GM23338 (cell line): ENCODE measurements around the gene MPPED2. TPM values are rescaled to one million over a fixed set of nuclear protein-coding genes. Genes with fewer than 3 reads are reported as not detected.

ENCODE experiments used
- ATAC-seq: fragments of 200-7000 bp; cut with Tn5 transposase; 3 replicates; pipeline ENCODE4 v1.9.1; 2020
- DNase-seq: peaks from one replicate; pipeline ENCODE4 v3.0.0-alpha.2; 2015; ENCODE audit warnings: low spot score
- H2AFZ ChIP-seq: fragments of 200-600 bp; sonication (generic); 2 replicates; pipeline ENCODE4 v1.8.0; 2016; ENCODE audit warnings: antibody characterized with exemption, mild to moderate bottlenecking, moderate library complexity
- H3F3A ChIP-seq: fragments of 200-600 bp; sonication (generic); replicated peaks from 2 replicates; pipeline ENCODE4 v1.8.0; 2017; ENCODE audit warnings: antibody characterized with exemption, mixed run types, low read depth
- H3K27ac ChIP-seq: fragments of 200-600 bp; sonication (generic); 2 replicates; pipeline ENCODE4 v1.6.1; 2016; ENCODE audit warnings: low read depth
- H3K27me3 ChIP-seq: fragments of 200-600 bp; sonication (generic); 2 replicates; pipeline ENCODE4 v1.8.0; 2016; ENCODE audit warnings: mild to moderate bottlenecking, mixed run types, moderate library complexity; ENCODE audit not compliant: insufficient read depth
- H3K36me3 ChIP-seq: fragments of 200-600 bp; sonication (generic); 2 replicates; pipeline ENCODE4 v1.8.0; 2016; ENCODE audit warnings: mild to moderate bottlenecking; ENCODE audit not compliant: insufficient read depth
- H3K4me1 ChIP-seq: fragments of 200-600 bp; sonication (generic); 2 replicates; pipeline ENCODE4 v1.8.0; 2016; ENCODE audit warnings: mild to moderate bottlenecking, moderate library complexity; ENCODE audit not compliant: insufficient read depth
- H3K4me2 ChIP-seq: fragments of 200-600 bp; sonication (generic); 2 replicates; pipeline ENCODE4 v1.7.1; 2017; ENCODE audit warnings: mixed run types
- H3K4me3 ChIP-seq: fragments of 200-600 bp; sonication (generic); 2 replicates; pipeline ENCODE4 v1.6.1; 2016; ENCODE audit warnings: mixed run types
- H3K79me2 ChIP-seq: fragments of 200-600 bp; sonication (generic); replicated peaks from 2 replicates; pipeline ENCODE4 v1.8.0; 2017; ENCODE audit warnings: mild to moderate bottlenecking; ENCODE audit not compliant: insufficient read depth
- H3K9me2 ChIP-seq: fragments of 200-600 bp; sonication (generic); 2 replicates; pipeline ENCODE4 v1.8.0; 2017; ENCODE audit not compliant: insufficient read depth
- H4K20me1 ChIP-seq: fragments of 200-600 bp; sonication (generic); replicated peaks from 2 replicates; pipeline ENCODE4 v1.8.0; 2017; ENCODE audit warnings: mild to moderate bottlenecking; ENCODE audit not compliant: insufficient read depth
- H3K27ac Mint-ChIP-seq: 2 replicates; pipeline ENCODE4 v1.8.0; 2020; ENCODE audit warnings: inconsistent platforms, mild to moderate bottlenecking, moderate library complexity, mixed read lengths
- H3K27me3 Mint-ChIP-seq: 3 replicates; pipeline ENCODE4 v1.8.0; 2022; ENCODE audit warnings: low read depth, mild to moderate bottlenecking, moderate library complexity, mixed read lengths, inconsistent platforms; ENCODE audit not compliant: insufficient read depth, poor library complexity
- H3K36me3 Mint-ChIP-seq: 3 replicates; pipeline ENCODE4 v1.8.0; 2021; ENCODE audit warnings: low read depth, mild to moderate bottlenecking, inconsistent platforms, moderate library complexity, mixed read lengths
- H3K4me1 Mint-ChIP-seq: 3 replicates; pipeline ENCODE4 v1.8.0; 2020; ENCODE audit warnings: mild to moderate bottlenecking, inconsistent platforms, mixed read lengths
- H3K4me3 Mint-ChIP-seq: 3 replicates; pipeline ENCODE4 v1.8.0; 2021; ENCODE audit warnings: moderate library complexity, mild to moderate bottlenecking, inconsistent platforms, mixed read lengths
- H3K9me3 Mint-ChIP-seq: 3 replicates; pipeline ENCODE4 v1.8.0; 2020; ENCODE audit warnings: moderate library complexity, mild to moderate bottlenecking, inconsistent platforms, mixed read lengths
- CREB1 ChIP-seq: fragments of 250-450 bp; sonication (Bioruptor Pico); IDR thresholded peaks from 2 replicates; pipeline ENCODE4 v1.5.0; 2020; ENCODE audit warnings: low read depth, mild to moderate bottlenecking, moderate library complexity
- CTCF ChIP-seq, 2 experiments: fragments of 200-600 bp in 1 of 2; sonication (generic) in 1 of 2; conservative IDR thresholded peaks; 2 replicates each; pipeline versions ENCODE4 v1.5.1 to v1.6.1; 2016 to 2017; ENCODE audit warnings: antibody characterized with exemption in 2 of 2, low read depth in 2 of 2, mild to moderate bottlenecking in 2 of 2, moderate library complexity in 1 of 2
- ETS1 ChIP-seq: IDR thresholded peaks from 2 replicates; pipeline ENCODE4 v1.6.1; 2016; ENCODE audit warnings: antibody characterized with exemption
- EZH2 ChIP-seq: fragments of 200-600 bp; sonication (generic); IDR thresholded peaks from one replicate; pipeline ENCODE4 v1.8.0; 2017; ENCODE audit warnings: antibody characterized with exemption, mild to moderate bottlenecking, low read depth; ENCODE audit not compliant: unreplicated experiment
- EZH2phosphoT487 ChIP-seq: fragments of 200-600 bp; sonication (generic); IDR thresholded peaks from one replicate; pipeline ENCODE4 v1.8.1; 2018; ENCODE audit warnings: antibody characterized with exemption; ENCODE audit not compliant: unreplicated experiment
- JUNB ChIP-seq: IDR thresholded peaks from one replicate; pipeline ENCODE4 v1.6.1; 2016; ENCODE audit warnings: antibody characterized with exemption; ENCODE audit not compliant: unreplicated experiment
- NANOG ChIP-seq: IDR thresholded peaks from 2 replicates; pipeline ENCODE4 v1.6.1; 2016; ENCODE audit warnings: antibody characterized with exemption, borderline replicate concordance
- POLR2AphosphoS5 ChIP-seq: IDR thresholded peaks from 2 replicates; pipeline ENCODE4 v1.6.1; 2016; ENCODE audit warnings: antibody characterized with exemption, low read depth
- REST ChIP-seq: IDR thresholded peaks from one replicate; pipeline ENCODE4 v1.6.1; 2018; ENCODE audit warnings: antibody characterized with exemption; ENCODE audit not compliant: unreplicated experiment
- STAT1 ChIP-seq: IDR thresholded peaks from one replicate; pipeline ENCODE4 v1.6.1; 2016; ENCODE audit warnings: antibody characterized with exemption; ENCODE audit not compliant: unreplicated experiment
- polyA plus RNA-seq: library from polyadenylated mRNA; unstranded; fragments of >200 nt; fragmentation: Nextera tagmentation; extraction: Ambion mirVana; gene quantifications from 2 replicates; pipeline ENCODE4 v1.2.1, GENCODE V29; 2016
- total RNA-seq: library from RNA; depleted of rRNA; stranded (reverse); fragments of >200 nt; shearing (Covaris generic); gene quantifications from 2 replicates; pipeline ENCODE4 v1.2.3, GENCODE V29; 2014

Gene MPPED2
- total and polyA plus RNA-seq, 2 experiments from 2014 or later, result 4.4 to 6.8 TPM

- no peak for TF ChIP-seq REST
These were observed 153.4 kb downstream of the MPPED2 start (continued) for GRCh38 chr11:30432716-30433115.

GRCh38 chr11:30432178-30432577 lies 154.0 kb downstream of the MPPED2 start:
- Histone ChIP-seq H3K4me1 (no peaks in the 10 kb centered on the region), H2AFZ (no peak overlapping the region), H3K4me2 (no peak overlapping the region), H3K36me3 (no peaks in the 10 kb centered on the region), H3F3A (no peaks in the 10 kb centered on the region), H3K27me3 (no peaks in the 10 kb centered on the region), H3K4me3 (no peak overlapping the region), H4K20me1 (no peaks in the 10 kb centered on the region), H3K27ac (no peak overlapping the region), H3K79me2 (no peaks in the 10 kb centered on the region), H3K9me2 (no peaks in the 10 kb centered on the region)
- no peak for TF ChIP-seq CREB1
- Mint-ChIP-seq H3K4me1 (peaks cover 9% of the 10 kb centered on the region; the same call in 2 of the 3 replicates), H3K4me3 (no peak overlapping the region), H3K27ac (no peak overlapping the region), H3K27me3 (no peaks in the 10 kb centered on the region), H3K36me3 (no peaks in the 10 kb centered on the region), H3K9me3 (no peaks in the 10 kb centered on the region)
- ATAC-seq (no peak), DNase-seq (no peak)

GRCh38 chr11:30431127-30431814 lies 154.9 kb downstream of the MPPED2 start:
- H3K36me3 ChIP-seq, result no peaks in the 10 kb centered on the region
- no peak overlapping the region for H3K4me2 ChIP-seq
- no peak overlapping the region for H3K27ac ChIP-seq
- H3K9me2 ChIP-seq, result no peaks in the 10 kb centered on the region
- H3K27me3 ChIP-seq, result no peaks in the 10 kb centered on the region
- no peak overlapping the region for H3K4me3 ChIP-seq
- H4K20me1 ChIP-seq, result no peaks in the 10 kb centered on the region
- H3K4me1 Mint-ChIP-seq, result peaks cover 9% of the 10 kb centered on the region; the same call in 2 of the 3 replicates
- no peak overlapping the region for H3K4me3 Mint-ChIP-seq
- ATAC-seq (no peak; the same call in 2 of the 3 replicates), DNase-seq (no peak)
- no peak overlapping the region for H3K27ac Mint-ChIP-seq
- no peaks in the 10 kb centered on the region for H3K36me3 Mint-ChIP-seq
- H3K4me1 ChIP-seq, result no peaks in the 10 kb centered on the region
- H3K79me2 ChIP-seq, result no peaks in the 10 kb centered on the region
- H3K27me3 Mint-ChIP-seq, result no peaks in the 10 kb centered on the region
- no peak overlapping the region for H2AFZ ChIP-seq
- no peaks in the 10 kb centered on the region for H3F3A ChIP-seq
- no peaks in the 10 kb centered on the region for H3K9me3 Mint-ChIP-seq
- TF ChIP-seq JUNB, result no peak
- TF ChIP-seq POLR2AphosphoS5, result no peak
- no peak for TF ChIP-seq EZH2
- no peak for TF ChIP-seq REST
- no peak for TF ChIP-seq ETS1
- TF ChIP-seq STAT1, result no peak
- no peak for TF ChIP-seq CREB1
- TF ChIP-seq CTCF (conservative IDR thresholded peaks at IDR 0.05; ENCODE audit: low read depth in 2 of 2), result no peak
- TF ChIP-seq NANOG, result no peak
- no peak for TF ChIP-seq EZH2phosphoT487
